Astrocyte of the hippocampus (primary cell): ENCODE data around the gene FAM174C.
A peak's percentile ranks its signal among the peaks of the same experiment; 100 is the strongest.

Experiments used
- DNase-seq: peaks from one replicate; pipeline ENCODE4 v3.0.0; 2011; ENCODE audit warnings: low read depth, low spot score

The FAM174C gene

DNA sequence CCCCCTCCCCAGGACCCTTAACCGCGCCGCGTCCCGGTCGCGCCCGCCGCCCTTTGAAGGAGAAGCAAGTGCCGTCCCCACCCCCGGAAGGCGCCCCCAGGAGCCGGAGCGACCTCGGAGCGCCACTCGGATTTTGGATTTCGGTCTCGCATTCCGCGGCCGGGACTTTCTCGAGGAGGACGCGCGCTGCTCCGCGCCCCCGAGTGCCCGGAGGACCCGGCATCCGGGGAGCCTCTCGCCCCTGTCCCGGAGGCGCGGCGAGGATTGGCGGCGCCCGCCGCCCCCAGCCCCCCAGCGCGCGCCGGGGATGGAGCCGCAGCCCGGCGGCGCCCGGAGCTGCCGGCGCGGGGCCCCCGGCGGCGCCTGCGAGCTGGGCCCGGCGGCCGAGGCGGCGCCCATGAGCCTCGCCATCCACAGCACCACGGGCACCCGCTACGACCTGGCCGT, 25.3 kb upstream of the FAM174C start:
- no peak for DNase-seq

GRCh38 chr19:1250437-1251260, 24.7 kb upstream of the FAM174C start:
- DNase-seq = peak; percentile 82

GRCh38 chr19:1251330-1252220, 23.8 kb upstream of the FAM174C start:
- peak; percentile 70 for DNase-seq

GRCh38 chr19:1252221-1252820, 23.0 kb upstream of the FAM174C start:
- DNase-seq = peak; percentile 97

GRCh38 chr19:1252821-1253513, 22.4 kb upstream of the FAM174C start:
- peak; percentile 97 for DNase-seq

DNA sequence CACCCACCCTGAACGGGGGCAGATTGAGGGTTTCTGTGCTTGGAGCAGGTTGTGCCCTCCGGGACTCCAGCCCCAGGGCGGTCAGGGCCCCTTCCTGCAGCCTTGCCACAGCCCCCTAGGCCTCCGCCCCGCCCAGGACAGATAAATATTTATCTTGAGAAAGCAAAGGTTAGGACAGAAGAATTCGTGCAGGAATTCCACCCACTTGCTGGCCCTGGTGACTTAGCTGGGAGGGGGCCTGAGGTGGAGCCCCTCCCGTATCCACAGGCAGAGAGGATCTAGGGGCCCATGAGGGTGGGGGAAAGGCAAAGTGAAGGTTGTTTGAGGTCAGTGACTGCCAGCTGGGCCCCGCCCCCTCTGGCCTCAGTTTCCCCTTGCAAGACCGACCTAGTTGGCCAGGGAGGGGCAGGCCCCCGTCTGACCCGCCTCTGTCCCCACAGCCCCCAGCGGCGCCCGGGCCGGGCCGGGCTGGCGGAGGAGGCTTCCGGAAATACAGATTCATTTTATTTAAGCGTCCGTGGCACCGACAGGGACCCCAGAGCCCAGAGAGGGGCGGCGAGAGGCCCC, 21.7 kb upstream of the FAM174C start:
- DNase-seq = no peak

DNA sequence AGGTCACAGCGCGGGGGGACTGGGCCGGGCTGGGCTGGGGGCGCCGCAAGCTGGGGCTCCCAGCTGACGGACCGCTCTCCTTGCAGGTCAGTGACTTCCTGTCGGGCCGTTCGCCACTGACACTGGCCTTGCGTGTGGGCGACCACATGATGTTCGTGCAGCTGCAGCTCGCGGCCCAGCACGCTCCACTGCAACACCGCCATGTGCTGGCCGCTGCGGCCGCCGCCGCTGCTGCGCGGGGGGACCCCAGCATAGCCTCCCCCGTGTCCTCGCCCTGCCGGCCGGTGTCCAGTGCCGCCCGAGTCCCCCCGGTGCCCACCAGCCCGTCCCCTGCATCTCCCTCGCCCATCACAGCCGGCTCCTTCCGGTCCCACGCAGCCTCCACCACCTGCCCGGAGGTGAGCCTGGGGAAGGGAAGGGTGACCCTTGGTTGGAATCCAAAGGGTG, 21.2 kb upstream of the FAM174C start:
- DNase-seq = no peak

- no peak for DNase-seq
These were observed 20.7 kb upstream of the FAM174C start for GRCh38 chr19:1254530-1255185.

- DNase-seq = no peak
These were observed 19.9 kb upstream of the FAM174C start for GRCh38 chr19:1255186-1256161.

- no peak for DNase-seq
These were observed 18.5 kb upstream of the FAM174C start for GRCh38 chr19:1256646-1257474.

- no peak for DNase-seq
These were observed 17.7 kb upstream of the FAM174C start for GRCh38 chr19:1257475-1258162.

GRCh38 chr19:1258163-1258492, 17.2 kb upstream of the FAM174C start:
- DNase-seq = no peak

- no peak for DNase-seq
These were observed 16.6 kb upstream of the FAM174C start for GRCh38 chr19:1258707-1259205.

DNA sequence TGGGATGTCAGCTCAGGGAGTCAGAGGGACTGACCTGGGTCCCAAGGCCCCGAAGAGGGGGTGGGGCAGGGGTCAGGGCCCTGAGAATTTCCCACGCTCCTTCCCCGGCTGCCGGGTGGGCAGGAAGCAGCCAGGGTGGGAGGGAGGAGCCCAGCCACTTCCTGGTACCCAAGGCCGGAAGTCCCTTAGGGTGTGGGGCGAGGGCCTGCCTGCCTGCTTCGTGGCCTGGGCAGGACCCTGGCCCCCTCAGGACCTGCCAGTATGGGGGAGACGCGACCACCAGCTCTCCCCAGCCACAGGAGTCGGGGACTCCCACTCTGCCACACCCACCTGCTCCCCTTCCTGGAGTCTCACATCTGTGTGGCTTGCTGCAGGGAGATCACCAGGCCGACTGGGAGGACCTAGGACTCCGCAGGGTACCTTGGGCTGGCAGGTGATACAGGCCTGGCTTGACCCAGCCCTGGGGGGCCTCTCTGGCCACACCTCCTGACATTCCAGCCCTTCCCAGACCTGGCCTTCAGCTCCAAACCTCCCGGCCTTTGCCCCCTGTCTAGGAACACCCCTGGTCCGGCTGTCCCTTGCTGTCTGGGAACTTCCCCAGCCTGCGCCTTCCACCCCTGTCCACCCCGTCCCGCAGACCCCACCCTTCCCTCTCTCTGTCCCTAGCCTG, 16.0 kb upstream of the FAM174C start:
- DNase-seq = peak; percentile 66

GRCh38 chr19:1259876-1260748, 15.2 kb upstream of the FAM174C start:
- DNase-seq = no peak
